NCI-H226 (cell line): ENCODE results near the gene TANC1.
A peak's percentile ranks its signal among the peaks of the same experiment; 100 is the strongest.
"Not testable (repeated sequence)": the region's sequence is repeated elsewhere in the genome, so short reads cannot be mapped to it uniquely, and the experiment has no call there.

Experiments used
- DNase-seq: peaks from one replicate; pipeline ENCODE4 v3.0.0-alpha.2; 2015

The TANC1 gene

GRCh38 chr2:159032580-159032979, 64.1 kb downstream of the TANC1 start:
- no peak for DNase-seq

GRCh38 chr2:159034713-159035112, 66.3 kb downstream of the TANC1 start:
- DNase-seq: no peak

GRCh38 chr2:159035790-159036411, 67.5 kb downstream of the TANC1 start:
- peak; percentile 82 for DNase-seq

GRCh38 chr2:159036461-159036860, 68.0 kb downstream of the TANC1 start:
- not testable (repeated sequence) for DNase-seq

GRCh38 chr2:159041328-159041727, 72.9 kb downstream of the TANC1 start:
- DNase-seq: not testable (repeated sequence)

- DNase-seq: no peak
Measured at GRCh38 chr2:159042115-159042850, 73.8 kb downstream of the TANC1 start.

GRCh38 chr2:159043710-159044109, 75.3 kb downstream of the TANC1 start:
- DNase-seq: no peak

GRCh38 chr2:159044804-159045286, 76.4 kb downstream of the TANC1 start:
- peak; percentile 52 for DNase-seq

GRCh38 chr2:159045545-159046454, 77.4 kb downstream of the TANC1 start:
- no peak for DNase-seq

GRCh38 chr2:159046966-159047365, 78.5 kb downstream of the TANC1 start:
- peak; percentile 57 for DNase-seq

GRCh38 chr2:159050426-159050825, 82.0 kb downstream of the TANC1 start:
- no peak for DNase-seq

GRCh38 chr2:159051133-159051532, 82.7 kb downstream of the TANC1 start:
- no peak for DNase-seq

- no peak for DNase-seq
Measured at GRCh38 chr2:159051661-159052060, 83.2 kb downstream of the TANC1 start.

- DNase-seq: no peak
Measured at GRCh38 chr2:159052157-159052601, 83.7 kb downstream of the TANC1 start.

GRCh38 chr2:159053161-159054031, 85.0 kb downstream of the TANC1 start:
- peak; percentile 35 for DNase-seq

- no peak for DNase-seq
Measured at GRCh38 chr2:159054032-159054334, 85.5 kb downstream of the TANC1 start.

- DNase-seq: no peak
Measured at GRCh38 chr2:159054985-159055384, 86.5 kb downstream of the TANC1 start.

- no peak for DNase-seq
Measured at GRCh38 chr2:159060518-159060917, 92.1 kb downstream of the TANC1 start.

- DNase-seq: no peak
Measured at GRCh38 chr2:159063677-159064076, 95.2 kb downstream of the TANC1 start.

- DNase-seq: no peak
Measured at GRCh38 chr2:159064446-159065301, 96.2 kb downstream of the TANC1 start.

GRCh38 chr2:159065313-159065712, 96.9 kb downstream of the TANC1 start:
- no peak for DNase-seq
